Head of caudate nucleus (tissue), 42 donors: ENCODE measurements around the gene USP25.
A peak's percentile ranks its signal among the peaks of the same experiment; 100 is the strongest.

ENCODE experiments used
- DNase-seq, 42 donors: peaks; one replicate each; pipeline versions ENCODE4 v3.0.0 to v3.0.0-alpha.2; 2020 to 2021; ENCODE audit warnings: mixed read lengths in 7 of 42
- intact Hi-C: fragments of 100-400 bp; cut with DNase I; formaldehyde crosslinking; loops from one replicate; pipeline ENCODE4 v1.15.0; 2022

The USP25 gene, protein sequence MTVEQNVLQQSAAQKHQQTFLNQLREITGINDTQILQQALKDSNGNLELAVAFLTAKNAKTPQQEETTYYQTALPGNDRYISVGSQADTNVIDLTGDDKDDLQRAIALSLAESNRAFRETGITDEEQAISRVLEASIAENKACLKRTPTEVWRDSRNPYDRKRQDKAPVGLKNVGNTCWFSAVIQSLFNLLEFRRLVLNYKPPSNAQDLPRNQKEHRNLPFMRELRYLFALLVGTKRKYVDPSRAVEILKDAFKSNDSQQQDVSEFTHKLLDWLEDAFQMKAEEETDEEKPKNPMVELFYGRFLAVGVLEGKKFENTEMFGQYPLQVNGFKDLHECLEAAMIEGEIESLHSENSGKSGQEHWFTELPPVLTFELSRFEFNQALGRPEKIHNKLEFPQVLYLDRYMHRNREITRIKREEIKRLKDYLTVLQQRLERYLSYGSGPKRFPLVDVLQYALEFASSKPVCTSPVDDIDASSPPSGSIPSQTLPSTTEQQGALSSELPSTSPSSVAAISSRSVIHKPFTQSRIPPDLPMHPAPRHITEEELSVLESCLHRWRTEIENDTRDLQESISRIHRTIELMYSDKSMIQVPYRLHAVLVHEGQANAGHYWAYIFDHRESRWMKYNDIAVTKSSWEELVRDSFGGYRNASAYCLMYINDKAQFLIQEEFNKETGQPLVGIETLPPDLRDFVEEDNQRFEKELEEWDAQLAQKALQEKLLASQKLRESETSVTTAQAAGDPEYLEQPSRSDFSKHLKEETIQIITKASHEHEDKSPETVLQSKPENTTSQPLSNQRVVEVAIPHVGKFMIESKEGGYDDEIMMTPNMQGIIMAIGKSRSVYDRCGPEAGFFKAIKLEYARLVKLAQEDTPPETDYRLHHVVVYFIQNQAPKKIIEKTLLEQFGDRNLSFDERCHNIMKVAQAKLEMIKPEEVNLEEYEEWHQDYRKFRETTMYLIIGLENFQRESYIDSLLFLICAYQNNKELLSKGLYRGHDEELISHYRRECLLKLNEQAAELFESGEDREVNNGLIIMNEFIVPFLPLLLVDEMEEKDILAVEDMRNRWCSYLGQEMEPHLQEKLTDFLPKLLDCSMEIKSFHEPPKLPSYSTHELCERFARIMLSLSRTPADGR

GRCh38 chr21:15729674-15730483, at the start of gene USP25:
TSS of gene USP25 (plus strand) at chr21:15729982. CDS start at chr21:15730394, 412 bp downstream.
- intact Hi-C loops = loop anchor here (10.0 kb wide), 1 partner anchor 665 kb away; the partner anchor contains the start of gene NRIP1
- DNase-seq = peak; percentile 66 to 96 (median 91)

GRCh38 chr21:15682186-15682895, 47.4 kb upstream of the USP25 start:
- intact Hi-C loops = no loop called here

GRCh38 chr21:15682977-15683376, 46.8 kb upstream of the USP25 start:
- intact Hi-C loops = no loop called here
- DNase-seq = no peak

More at GRCh38 chr21:15682186-15682895, 47.4 kb upstream of the USP25 start:
- DNase-seq = peak in 1 of 42 donors; percentile 9

GRCh38 chr21:15686506-15686905, 43.3 kb upstream of the USP25 start:
- intact Hi-C loops = no loop called here
- peak in 2 of 42 donors; percentile 1 to 8 for DNase-seq

DNA sequence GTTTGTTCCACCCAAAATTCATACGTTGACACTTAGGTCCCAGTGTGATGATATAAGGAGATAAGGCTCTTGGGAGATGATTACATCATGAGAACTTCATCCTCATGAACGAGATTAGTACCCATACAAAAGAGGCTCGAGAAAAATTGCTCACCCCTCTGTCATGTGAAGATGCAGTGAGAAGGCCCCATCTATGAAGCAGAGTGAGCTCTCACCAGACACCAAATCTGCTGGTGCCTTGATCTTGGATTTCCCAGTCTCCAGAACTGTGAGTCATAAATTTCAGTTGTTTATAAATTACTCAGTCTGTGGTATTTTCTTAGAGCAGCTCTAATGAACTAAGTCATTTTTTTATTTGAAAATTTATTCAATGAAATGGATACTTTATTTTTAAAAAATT, 42.6 kb upstream of the USP25 start:
- intact Hi-C loops = no loop called here
- no peak for DNase-seq

DNA sequence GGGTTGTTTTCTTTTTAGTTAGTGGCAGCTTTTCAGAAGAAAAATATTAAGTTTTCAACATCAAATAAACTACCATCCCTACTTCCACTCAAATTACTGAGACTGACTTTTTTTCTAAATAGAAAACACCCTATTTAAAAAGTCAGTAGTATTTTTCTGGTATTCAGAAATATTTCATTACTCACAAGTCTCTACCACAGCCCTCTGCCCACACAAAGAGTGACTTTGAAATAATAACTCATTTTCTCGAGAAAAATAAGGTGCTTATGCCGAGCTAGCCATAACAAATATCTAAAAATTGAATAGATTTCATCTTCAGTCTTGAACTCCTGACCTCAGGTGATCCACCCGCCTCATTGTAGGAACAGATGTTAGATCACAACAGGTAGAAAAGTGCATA, 41.8 kb upstream of the USP25 start:
- intact Hi-C loops = no loop called here

DNA sequence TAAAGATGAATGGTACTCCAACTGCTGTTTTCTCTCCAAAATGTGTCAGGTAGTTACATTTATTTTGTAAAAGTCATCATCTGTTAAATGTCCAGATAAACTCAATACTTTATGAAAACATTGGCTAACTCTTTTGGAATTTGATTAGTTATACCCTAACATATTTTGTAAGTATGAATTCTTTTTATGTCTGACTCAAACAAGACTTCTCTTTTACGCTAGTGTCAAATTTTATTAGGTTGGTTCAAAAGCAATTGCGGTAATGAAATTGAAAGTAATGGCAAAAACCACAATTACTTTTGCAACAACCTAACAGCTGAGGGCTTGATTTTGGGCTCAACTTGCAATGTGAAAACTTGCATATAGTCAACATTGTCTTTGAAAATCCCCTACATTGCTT, 41.0 kb upstream of the USP25 start:
- intact Hi-C loops = no loop called here
- DNase-seq = no peak

More for the DNA sequence above, 41.8 kb upstream of the USP25 start:
- DNase-seq = no peak

GRCh38 chr21:15692711-15693110, 37.1 kb upstream of the USP25 start:
- DNase-seq = no peak
- intact Hi-C loops = no loop called here

DNA sequence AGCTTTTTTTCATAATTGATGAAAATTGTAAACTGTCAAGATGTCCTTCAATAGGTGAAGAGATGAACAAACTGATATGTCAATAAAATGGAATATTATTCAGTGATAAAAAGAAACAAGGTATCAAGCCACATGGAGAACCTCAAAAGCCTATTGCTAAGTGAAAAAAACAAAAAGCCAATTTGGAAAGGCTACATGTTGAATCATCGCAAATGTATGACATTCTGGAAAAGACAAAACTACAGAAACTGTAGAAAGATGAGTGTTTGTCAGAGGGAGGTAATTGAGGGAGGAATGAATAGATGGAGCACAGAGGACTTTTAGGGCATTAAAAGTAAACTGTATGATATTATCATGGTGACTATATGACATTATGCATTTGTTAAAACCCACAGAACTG, 34.5 kb upstream of the USP25 start:
- no peak for DNase-seq
- intact Hi-C loops = no loop called here

DNA sequence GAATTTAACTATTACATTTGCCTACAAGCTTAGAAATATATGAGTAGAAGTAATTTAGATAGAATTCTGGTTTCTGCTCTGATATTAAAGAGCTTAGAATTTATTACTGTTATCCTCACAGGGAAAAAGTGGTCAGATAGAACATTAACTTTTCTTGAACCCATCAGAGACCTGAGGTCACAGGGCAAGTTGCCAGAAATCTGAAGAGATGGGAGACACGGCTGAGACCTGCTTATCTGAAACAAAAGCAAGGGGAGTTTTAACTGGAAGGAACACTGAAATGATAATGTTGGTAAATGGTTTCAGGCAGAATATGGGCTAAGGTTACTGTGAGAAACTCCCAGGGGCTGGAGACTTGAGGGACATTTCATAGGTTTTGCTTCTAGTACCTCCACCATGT, 28.0 kb upstream of the USP25 start:
- intact Hi-C loops = no loop called here
- no peak for DNase-seq

- intact Hi-C loops = no loop called here
- DNase-seq = no peak
These were observed 25.9 kb upstream of the USP25 start for GRCh38 chr21:15703932-15704331.

DNA sequence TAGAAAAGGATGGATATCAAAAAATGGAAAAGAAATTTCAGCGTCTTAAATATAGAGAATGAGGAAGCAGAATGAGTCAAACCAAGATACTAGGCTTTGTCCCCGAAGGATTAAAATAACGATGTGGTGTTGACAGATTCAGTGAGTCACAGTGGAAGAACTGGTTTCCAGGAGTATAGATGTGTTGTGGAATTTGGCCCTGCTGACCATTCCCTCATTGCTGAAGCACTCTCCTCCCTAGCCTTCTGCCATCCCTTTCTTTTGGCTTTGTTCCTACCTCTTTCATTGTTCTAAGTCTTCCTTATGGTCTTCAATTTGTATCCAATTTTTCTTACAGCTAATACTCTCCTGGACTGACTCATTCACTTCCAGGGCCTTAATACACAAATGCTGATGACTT, 23.1 kb upstream of the USP25 start:
- DNase-seq = no peak
- intact Hi-C loops = no loop called here

DNA sequence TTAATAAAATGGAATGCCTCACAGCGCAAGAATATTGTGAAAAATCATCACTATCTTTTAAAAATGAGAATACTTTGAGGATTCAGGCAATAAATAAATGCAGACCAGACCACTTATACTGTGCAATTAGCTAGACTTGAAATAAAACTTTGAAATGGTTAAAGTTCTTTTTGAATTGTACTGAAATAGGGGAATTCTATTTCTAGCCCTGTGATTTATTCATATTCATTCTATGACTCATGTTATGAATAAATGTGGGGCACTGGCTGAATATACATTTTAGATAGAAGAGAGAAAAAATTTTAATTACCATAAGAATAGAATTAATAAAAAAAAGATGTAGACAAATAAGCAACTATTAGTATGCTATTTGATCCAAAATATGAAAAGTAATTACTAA, 16.4 kb upstream of the USP25 start:
- no peak for DNase-seq
- intact Hi-C loops = no loop called here

DNA sequence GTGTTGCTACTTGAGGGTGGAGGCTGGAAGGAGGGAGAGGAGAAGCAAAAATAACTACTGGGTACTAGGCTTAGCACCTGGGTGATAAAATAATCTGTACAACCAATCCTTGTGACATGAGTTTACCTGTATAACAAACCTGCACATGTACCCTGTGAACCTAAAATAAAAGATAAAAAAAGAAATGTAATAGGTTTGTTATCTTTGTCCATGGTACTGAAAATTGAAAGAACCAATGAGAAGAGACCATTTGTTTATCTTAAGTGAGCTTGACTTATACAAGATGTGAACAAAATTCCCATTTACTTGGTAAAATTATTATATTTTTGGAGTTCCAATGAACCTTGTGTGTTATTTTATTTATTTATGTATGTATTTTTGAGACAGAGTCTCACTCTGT, 11.1 kb upstream of the USP25 start:
- intact Hi-C loops = no loop called here

GRCh38 chr21:15719976-15720375, 9.8 kb upstream of the USP25 start:
- no peak for DNase-seq
- intact Hi-C loops = no loop called here

More for the DNA sequence above, 11.1 kb upstream of the USP25 start:
- no peak for DNase-seq

- DNase-seq = no peak
- intact Hi-C loops = no loop called here
These were observed 7.0 kb upstream of the USP25 start for GRCh38 chr21:15722591-15723324.

DNA sequence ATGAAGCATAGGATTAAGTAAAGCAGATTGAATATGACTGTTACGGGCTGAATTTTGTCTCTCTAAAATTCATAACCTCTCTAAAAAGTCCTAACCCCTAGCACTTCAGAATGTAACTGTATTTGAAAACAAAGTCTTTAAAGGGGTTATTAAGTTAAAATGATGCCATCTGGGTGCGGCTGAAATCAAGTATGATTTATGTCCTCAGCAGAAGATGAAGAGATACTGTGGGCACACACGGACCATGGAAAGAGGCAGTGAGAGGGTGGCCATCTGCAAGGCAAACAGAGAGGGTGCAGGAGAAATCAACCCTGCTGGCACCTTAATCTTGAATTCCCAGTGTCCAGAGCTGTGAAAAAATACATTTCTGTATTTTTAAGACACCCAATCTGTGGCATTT, 3.8 kb upstream of the USP25 start:
- intact Hi-C loops = no loop called here

GRCh38 chr21:15728046-15728445, 1.7 kb upstream of the USP25 start:
- no peak for DNase-seq
- intact Hi-C loops = no loop called here

More for the DNA sequence above, 3.8 kb upstream of the USP25 start:
- DNase-seq = no peak
